HG03103 (cell line): ENCODE results near the gene POLR3F.
A peak's percentile ranks its signal among the peaks of the same experiment; 100 is the strongest.
"Not testable (repeated sequence)": the region's sequence is repeated elsewhere in the genome, so short reads cannot be mapped to it uniquely, and the experiment has no call there.

Experiments
- ATAC-seq: cut with Tn5 transposase; IDR thresholded peaks from one replicate; pipeline ENCODE4 v1.9.1; 2021; ENCODE audit warnings: low read depth; ENCODE audit not compliant: unreplicated experiment

Gene POLR3F

DNA sequence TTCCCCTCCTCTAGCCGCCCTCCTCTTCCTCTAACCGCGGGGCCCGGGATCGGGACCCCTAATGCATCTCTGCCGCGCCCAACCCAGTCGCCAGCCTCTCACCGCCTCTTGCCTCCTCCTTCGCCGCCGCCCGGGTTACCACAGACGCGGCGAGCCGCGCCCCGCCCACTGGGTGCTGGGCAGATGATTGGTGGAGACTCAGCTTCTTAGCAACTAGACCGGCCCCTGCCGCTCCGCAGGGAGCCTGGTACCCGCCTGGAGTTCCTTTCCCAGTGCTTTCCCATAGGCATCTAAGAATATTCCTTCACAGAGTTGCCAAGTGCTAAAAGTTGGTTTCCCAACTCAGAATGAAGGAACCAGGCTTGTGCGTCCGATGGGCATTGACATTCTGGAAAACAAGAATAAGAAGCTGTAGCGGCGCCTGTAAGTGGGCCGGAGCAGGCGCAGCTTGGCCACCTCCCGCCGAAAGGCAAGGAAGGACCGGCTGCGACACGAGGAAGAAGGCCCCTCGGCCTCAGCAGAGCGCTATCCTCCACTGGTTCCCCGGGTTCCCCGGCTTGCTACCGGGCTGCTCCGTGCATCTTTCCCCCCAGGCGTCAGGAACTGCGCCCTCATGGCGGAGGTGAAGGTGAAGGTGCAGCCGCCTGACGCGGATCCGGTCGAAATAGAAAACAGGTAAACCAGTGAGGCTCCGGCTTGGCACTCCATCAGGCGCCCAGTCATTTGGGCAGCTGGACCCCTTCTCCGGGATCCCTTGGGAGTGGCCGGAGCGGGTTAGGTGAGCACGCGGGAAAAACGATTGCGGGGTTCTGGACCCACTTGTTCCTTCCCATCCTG is at the start of gene POLR3F, which contains the start of gene DZANK1:
POLR3F (plus strand) TSS at position 497 of the 837 bp plus-strand sequence; CDS start at position 614, 117 bp downstream.
DZANK1 (minus strand) TSS at position 137 of the 837 bp plus-strand sequence. CDS start 1,672 bp downstream, outside the sequence.
- peak; percentile 98 for ATAC-seq

GRCh38 chr20:18421608-18422007 is 45.6 kb upstream of the POLR3F start:
- no peak for ATAC-seq

DNA sequence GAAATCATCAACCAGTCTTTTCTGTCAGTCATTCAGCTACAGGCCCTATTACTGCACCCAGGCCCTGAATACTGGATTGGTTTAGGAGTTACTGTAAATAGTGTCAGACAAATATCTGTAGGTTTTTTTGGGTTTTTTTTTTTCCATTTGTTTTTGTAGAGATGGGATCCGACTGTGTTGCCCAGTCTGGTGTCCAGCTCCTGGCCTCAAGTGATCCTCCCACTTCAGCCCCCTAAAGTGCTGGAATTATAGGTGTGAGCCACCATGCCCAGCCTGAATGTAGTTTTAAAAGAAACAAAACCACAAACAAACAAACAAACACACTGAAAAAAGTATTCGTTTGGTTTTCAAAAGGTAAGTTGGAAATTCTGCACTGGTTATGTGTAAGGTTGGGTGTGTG is 40.0 kb upstream of the POLR3F start:
- no peak for ATAC-seq

- ATAC-seq = no peak
Measured at GRCh38 chr20:18428490-18429173, 38.6 kb upstream of the POLR3F start.

DNA sequence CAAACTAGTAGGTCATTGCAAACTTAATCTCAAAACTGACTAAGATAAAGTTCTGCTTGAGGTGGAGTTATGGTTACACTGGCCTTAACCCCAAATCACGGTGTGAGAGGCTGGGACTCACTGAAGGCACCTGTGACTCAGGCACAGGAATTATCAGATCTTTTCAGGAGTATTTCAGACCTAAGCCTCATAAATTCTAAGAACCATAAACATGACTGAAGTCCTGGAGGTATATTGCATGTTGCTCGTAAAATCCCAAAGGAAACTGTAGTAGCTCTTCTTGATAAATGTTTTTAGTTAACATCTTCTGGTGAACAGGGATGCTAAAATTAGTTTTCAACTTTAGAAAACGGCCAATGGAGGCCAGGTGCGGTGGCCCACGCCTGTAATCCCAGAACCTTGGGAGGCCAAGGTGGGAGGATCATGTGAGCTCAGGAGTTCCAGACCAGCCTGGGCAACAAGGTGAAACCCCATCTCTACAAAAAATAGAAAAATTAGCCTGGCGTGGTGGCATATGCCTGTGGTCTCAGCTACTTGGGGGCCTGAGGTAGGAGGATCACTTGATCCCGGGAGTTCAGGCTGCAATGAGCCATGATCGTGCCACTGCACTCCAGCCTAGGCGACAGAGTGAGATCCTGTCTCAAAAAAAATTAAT is 36.9 kb upstream of the POLR3F start:
- ATAC-seq = no peak

GRCh38 chr20:18431206-18431605 is 36.0 kb upstream of the POLR3F start:
- ATAC-seq = no peak

DNA sequence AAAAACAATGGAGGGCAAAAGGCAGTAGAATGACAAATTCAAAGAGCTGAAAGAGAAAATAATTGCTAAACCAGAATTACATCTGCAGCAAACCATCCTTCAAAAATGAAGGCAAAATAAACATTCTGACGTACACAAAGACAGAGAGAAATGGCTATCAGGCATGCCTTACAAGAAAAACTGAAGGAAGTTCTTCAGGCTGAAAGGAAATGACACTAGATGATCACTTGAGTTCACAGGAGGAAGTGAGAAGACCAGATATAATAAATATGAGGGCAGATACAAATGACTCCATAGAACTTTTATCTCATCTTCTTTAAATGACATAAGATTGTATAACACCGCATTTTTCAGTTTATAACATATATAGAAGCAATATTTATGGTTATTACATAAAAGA is 30.3 kb upstream of the POLR3F start:
- no peak for ATAC-seq

DNA sequence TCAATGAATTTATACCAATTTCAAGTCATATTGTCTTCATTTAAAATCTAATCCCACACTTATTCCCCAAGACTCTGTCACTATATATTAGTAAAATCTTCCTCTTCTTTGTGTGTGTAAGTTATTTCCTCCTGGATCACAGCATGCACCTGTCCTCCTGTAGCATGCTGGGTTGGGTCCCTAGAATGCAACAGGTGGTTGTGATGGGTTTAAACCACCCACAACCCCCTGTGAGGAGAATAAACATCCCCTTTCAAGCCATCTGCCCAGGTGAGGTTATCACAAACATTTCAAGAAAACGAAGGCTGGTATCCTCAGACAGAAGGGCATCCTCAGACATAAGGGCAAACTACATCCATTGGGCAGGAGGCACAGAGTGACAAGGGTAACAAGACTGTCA is 26.8 kb upstream of the POLR3F start:
- no peak for ATAC-seq

GRCh38 chr20:18443886-18444285 is 23.3 kb upstream of the POLR3F start:
- ATAC-seq = no peak

DNA sequence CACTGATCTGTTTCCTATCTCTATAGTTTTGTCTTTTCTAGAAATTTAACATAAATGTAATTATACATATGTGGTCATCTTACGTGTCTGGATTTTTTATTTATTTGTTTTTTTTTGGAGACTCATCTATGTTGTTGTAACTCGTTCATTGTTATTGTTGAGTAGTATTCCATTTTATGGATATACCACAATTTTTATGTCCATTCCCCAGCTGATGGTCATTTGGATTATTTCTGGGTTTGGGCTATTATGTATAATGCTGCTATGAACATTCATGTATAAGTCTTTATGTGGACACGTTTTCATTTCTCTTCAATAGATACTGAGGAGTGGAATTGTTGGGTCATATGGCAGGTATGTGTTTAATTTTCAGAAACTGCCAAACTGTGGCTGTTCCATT is 10.6 kb upstream of the POLR3F start:
- no peak for ATAC-seq

DNA sequence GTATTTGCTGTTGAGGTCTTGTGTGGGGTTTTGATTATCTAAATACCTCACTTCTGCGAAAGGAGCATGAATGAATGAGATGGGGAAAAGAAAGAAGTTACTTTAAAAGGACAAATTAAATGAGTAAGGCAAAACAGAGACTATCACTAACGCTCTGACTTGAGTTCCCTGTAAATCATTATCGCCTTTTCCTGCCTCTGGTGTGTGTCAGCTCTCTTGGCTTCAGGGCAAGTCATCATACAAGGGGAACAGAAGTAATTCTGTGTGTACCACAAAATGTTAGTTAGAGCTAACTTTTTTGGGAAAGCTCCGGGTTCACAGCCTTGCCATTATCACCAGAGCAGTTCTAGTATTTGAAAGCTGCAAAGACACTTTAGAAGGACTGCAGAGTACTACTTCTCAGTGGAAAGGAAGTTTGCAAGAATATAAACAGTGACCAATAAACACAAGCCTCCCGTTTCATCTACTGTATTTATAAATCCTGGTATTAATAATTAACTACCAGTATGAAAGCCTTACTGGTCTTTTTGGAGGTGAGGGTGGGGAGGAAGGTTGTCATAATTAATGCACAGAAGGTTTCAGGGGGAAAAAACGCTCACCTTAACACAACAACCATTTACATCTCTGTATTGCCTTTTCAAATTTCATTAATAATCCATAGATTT is 1.5 kb upstream of the POLR3F start:
- ATAC-seq = no peak

DNA sequence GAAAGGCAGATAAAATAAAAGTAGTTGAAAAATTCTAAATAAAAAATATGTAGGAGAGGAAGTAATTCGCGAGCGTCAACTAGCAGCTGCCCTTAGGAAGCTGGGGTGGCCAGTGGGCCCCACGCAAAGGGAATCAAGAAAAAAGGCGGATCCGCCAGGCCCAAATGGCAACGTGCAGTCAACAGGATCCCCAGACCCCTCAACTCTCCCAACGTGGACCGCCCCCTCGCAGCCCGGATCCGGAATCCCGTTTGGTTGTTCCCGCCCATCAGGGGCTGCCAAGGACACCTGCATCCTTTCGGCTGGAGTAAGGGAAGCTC is 656 bp upstream of the POLR3F start:
- peak; percentile 22 for ATAC-seq

GRCh38 chr20:18477218-18477617 is 10.0 kb downstream of the POLR3F start:
- ATAC-seq = no peak

DNA sequence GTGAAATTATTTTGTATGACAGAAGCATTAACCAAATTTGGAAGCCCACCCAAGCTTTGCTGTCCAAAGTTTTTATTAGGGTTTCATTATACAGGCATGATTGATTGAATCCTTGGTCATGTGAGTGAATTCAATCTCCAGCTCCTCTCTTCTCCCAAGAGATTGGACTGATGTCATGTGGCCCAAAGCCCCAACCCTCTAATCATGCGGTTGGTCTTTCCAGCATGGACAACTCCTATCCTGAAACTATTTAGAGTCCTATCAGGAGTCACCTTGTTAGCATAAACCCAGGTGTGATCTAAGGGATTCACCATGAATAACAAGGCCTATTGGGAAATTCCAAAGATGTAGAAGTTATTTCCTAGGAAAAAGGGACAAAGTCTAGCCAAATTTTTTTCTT is 10.6 kb downstream of the POLR3F start:
- ATAC-seq = no peak

DNA sequence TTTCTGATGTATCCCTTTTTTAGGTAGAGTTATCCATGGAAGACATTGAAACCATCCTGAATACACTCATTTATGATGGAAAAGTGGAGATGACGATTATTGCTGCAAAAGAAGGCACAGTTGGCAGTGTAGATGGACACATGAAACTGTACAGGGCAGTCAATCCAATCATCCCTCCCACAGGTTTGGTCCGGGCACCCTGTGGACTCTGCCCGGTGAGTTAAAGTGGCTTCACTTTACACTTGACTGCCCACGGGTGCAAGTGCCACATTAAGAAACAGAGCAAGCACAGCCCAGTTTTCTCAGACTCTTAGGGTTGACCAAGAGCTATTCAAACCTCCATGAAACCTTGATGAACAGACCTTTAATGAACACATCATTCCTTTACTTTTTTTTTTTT is 14.4 kb downstream of the POLR3F start:
- no peak for ATAC-seq

GRCh38 chr20:18488301-18488700 is 21.1 kb downstream of the POLR3F start:
- no peak for ATAC-seq

- no peak for ATAC-seq
Measured at GRCh38 chr20:18496042-18496441, 28.9 kb downstream of the POLR3F start.

DNA sequence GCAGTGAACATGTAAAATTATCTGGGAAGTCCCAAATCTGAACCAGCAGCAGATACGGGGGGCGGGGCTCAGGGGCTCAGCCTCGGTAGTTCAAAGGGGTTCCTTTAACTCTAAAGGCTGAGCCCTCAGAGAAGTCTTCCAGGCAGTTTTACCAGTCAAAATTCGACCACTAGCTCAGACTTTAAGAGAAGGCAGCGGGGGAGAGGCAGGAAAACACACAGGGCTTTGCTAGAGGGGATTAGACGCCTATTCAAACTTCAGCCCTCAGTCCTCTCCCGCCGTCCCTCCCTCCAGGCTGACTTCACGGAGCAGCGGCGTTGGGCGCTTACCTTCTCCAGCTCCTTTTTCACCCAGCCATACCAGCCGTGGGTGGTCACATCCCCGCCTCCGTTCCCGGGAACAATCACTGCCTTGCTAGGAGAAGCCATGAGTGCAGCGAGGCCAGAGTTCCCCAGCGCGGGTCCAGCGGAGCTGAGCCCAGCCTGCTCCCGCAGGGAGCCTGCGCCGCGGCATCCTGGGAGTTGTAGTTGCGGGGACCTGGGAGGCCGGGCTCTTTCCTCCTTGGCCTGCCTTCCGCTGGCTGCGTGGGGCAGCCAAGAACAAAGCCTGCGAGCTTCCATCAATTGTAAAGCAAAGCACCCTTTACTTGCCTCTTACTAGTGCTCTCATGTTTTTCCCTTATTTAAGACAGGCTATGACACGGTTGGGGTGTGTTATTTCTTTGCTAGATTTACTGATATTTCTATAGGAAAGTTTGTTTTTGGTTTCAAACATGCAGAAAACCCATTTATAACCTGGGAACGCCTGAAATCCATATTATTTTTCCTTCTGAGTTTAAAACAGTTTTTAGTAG is 29.8 kb downstream of the POLR3F start, which contains the start of gene RBBP9:
RBBP9 (minus strand) TSS at position 486 of the 853 bp plus-strand sequence; CDS start at position 428, 58 bp downstream.
- ATAC-seq = peak; percentile 98

GRCh38 chr20:18497603-18498002 is 30.4 kb downstream of the POLR3F start:
- ATAC-seq = no peak

DNA sequence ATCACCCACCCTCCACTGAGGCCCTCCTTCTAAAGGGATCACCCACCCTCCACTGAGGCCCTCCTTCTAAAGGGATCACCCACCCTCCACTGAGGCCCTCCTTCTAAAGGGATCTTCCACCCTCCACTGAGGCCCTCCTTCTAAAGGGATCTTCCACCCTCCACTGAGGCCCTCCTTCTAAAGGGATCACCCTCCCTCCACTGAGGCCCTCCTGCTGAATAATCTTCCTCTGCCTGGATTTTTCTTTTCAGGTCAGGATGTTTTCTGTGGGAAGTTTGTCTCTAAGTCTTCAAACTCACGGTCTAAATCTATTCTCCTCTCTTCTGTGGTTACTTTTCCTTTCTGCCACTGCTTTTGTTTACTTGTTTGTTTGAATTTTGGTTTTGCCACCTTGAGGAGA is 34.5 kb downstream of the POLR3F start:
- not testable (repeated sequence) for ATAC-seq
